ENCODE results near the gene C17orf78.
"Not testable (repeated sequence)": the region's sequence is repeated elsewhere in the genome, so short reads cannot be mapped to it uniquely, and the experiment has no call there.

C17orf78 gene

GRCh38 chr17:37429453-37429852 lies 53.7 kb downstream of the C17orf78 start:
- H3K4me3 ChIP-seq (ENCODE audit: low read depth, low read length), result no peak overlapping the region
- in situ Hi-C loops (cut with HindIII; ENCODE audit: low sequenced_read_pairs), result no loop called here
- TF ChIP-seq CTCF (IDR thresholded peaks at IDR 0.05; ENCODE audit: low read depth, low read length, missing control alignments), result no peak
- DNase-seq (ENCODE audit: low read depth), result no peak

- no peak for DNase-seq (ENCODE audit: low read depth)
- H3K4me3 ChIP-seq (ENCODE audit: low read depth, low read length), result no peak overlapping the region
- in situ Hi-C loops (cut with HindIII; ENCODE audit: low sequenced_read_pairs), result no loop called here
- no peak for TF ChIP-seq CTCF (IDR thresholded peaks at IDR 0.05; ENCODE audit: low read depth, low read length, missing control alignments)
These were observed 54.4 kb downstream of the C17orf78 start for GRCh38 chr17:37430051-37430627.

GRCh38 chr17:37432671-37433070 lies 56.9 kb downstream of the C17orf78 start:
- in situ Hi-C loops (cut with HindIII; ENCODE audit: low sequenced_read_pairs), result no loop called here
- DNase-seq (ENCODE audit: low read depth), result no peak
- TF ChIP-seq CTCF (IDR thresholded peaks at IDR 0.05; ENCODE audit: low read depth, low read length, missing control alignments), result no peak
- no peak overlapping the region for H3K4me3 ChIP-seq (ENCODE audit: low read depth, low read length)

- DNase-seq (ENCODE audit: low read depth), result no peak
- no peak overlapping the region for H3K4me3 ChIP-seq (ENCODE audit: low read depth, low read length)
- in situ Hi-C loops (cut with HindIII; ENCODE audit: low sequenced_read_pairs), result no loop called here
These were observed 62.4 kb downstream of the C17orf78 start for GRCh38 chr17:37438141-37438540.

GRCh38 chr17:37440424-37440823 lies 64.6 kb downstream of the C17orf78 start:
- no peak for TF ChIP-seq CTCF (IDR thresholded peaks at IDR 0.05; ENCODE audit: low read depth, low read length, missing control alignments)
- no peak overlapping the region for H3K4me3 ChIP-seq (ENCODE audit: low read depth, low read length)
- in situ Hi-C loops (cut with HindIII; ENCODE audit: low sequenced_read_pairs), result no loop called here
- no peak for DNase-seq (ENCODE audit: low read depth)

More at GRCh38 chr17:37438141-37438540, 62.4 kb downstream of the C17orf78 start:
- TF ChIP-seq CTCF (IDR thresholded peaks at IDR 0.05; ENCODE audit: low read depth, low read length, missing control alignments), result peak; percentile 13

GRCh38 chr17:37441369-37442014 lies 65.7 kb downstream of the C17orf78 start:
- H3K4me3 ChIP-seq (ENCODE audit: low read depth, low read length); DNase-seq (ENCODE audit: low read depth); in situ Hi-C loops (cut with HindIII; ENCODE audit: low sequenced_read_pairs): not testable (repeated sequence)
